Stomach (tissue), 9 donors: ENCODE measurements around the gene FRRS1. TPM values are rescaled to one million over a fixed set of nuclear protein-coding genes. Genes with fewer than 3 reads are reported as not detected.

Experiments
- DNase-seq, 2 donors: peaks; one replicate each; pipeline versions ENCODE4 v3.0.0 to v3.0.0-alpha.2; 2013 to 2019
- H3K27ac ChIP-seq, 5 donors: fragments of 200-600 bp in 4 of 5; sonication (generic) in 4 of 5; one replicate each; pipeline ENCODE4 v1.5.1; 2013 to 2019; ENCODE audit warnings: mild to moderate bottlenecking in 1 of 5, moderate library complexity in 1 of 5
- H3K27me3 ChIP-seq, 3 donors: fragments of 200-600 bp; sonication (generic); one replicate each; pipeline ENCODE4 v1.5.1; 2017 to 2019; ENCODE audit warnings: mixed run types in 1 of 3
- H3K36me3 ChIP-seq, 4 donors: fragments of 200-600 bp; sonication (generic); 1 replicate in 3 of 4; 2 replicates in 1 of 4; pipeline ENCODE4 v1.5.1; 2016 to 2019
- H3K4me1 ChIP-seq, 4 donors: fragments of 200-600 bp; sonication (generic); one replicate each; pipeline ENCODE4 v1.5.1; 2016 to 2019
- H3K4me3 ChIP-seq, 4 donors: fragments of 200-600 bp; sonication (generic) in 3 of 4; one replicate each; pipeline ENCODE4 v1.5.1; 2016 to 2019; ENCODE audit warnings: mild to moderate bottlenecking in 1 of 4
- H3K9me3 ChIP-seq, 4 donors: fragments of 200-600 bp; sonication (generic); one replicate each; pipeline ENCODE4 v1.5.1; 2016 to 2019
- EP300 ChIP-seq: sonication (generic); formaldehyde crosslinking; IDR thresholded peaks from one replicate; pipeline ENCODE4 v1.6.1; 2017; ENCODE audit warnings: antibody characterized with exemption
- POLR2A ChIP-seq, 4 donors: fragments of 450-650 bp; IDR thresholded peaks; one replicate each; pipeline ENCODE4 v1.6.1; 2016; ENCODE audit warnings: antibody characterized with exemption in 4 of 4, control low read depth in 2 of 4, mild to moderate bottlenecking in 1 of 4, moderate library complexity in 1 of 4
- POLR2AphosphoS5 ChIP-seq, 3 donors: sonication (generic); formaldehyde crosslinking; IDR thresholded peaks; one replicate each; pipeline ENCODE4 v1.6.1; 2016; ENCODE audit warnings: antibody characterized with exemption in 3 of 3
- WGBS, 5 donors: extraction: QIAGEN DNeasy Blood & Tissue Kit in 3 of 5; methylation state at CpG; one replicate each; pipeline versions ENCODE4 v1.1.5 to v1.1.7; 2013 to 2018; 5-methylcytosine and 5-hydroxymethylcytosine counted together
- intact Hi-C: fragments of 100-400 bp; cut with DNase I; formaldehyde crosslinking; loops from one replicate; pipeline ENCODE4 v1.15.1; 2023; ENCODE audit warnings: low total_unique reads
- polyA plus RNA-seq, 3 donors: library from polyadenylated mRNA; stranded (reverse); fragments of 200-250 nt; gene quantifications; one replicate each; pipeline ENCODE4 v1.2.3, GENCODE V29; 2013
- total RNA-seq, 5 donors: library from RNA; depleted of rRNA; stranded (reverse); fragments of >200 nt; gene quantifications; one replicate each; pipeline versions ENCODE4 v1.1.0 to v1.2.3, GENCODE V29; 2014 to 2016
- TF ChIP-seq, protein P1 (sequence below), 7 experiments: fragments of 450-650 bp in 4 of 7; fragments of 200-600 bp in 3 of 7; sonication (generic) in 3 of 7; IDR thresholded peaks; one replicate each; pipeline ENCODE4 v1.5.1; 2016 to 2019; ENCODE audit warnings: antibody characterized with exemption in 7 of 7, control low read depth in 2 of 7, mild to moderate bottlenecking in 1 of 7
- donor health status: healthy with polysubstance abuse.
- donor health status: Bipolar disorder and iron deficiency.
- donor health status: healthy.

FRRS1 gene
- total and polyA plus RNA-seq, 8 donors: 0.46 to 21.1 (median 4.0) TPM

DNA sequence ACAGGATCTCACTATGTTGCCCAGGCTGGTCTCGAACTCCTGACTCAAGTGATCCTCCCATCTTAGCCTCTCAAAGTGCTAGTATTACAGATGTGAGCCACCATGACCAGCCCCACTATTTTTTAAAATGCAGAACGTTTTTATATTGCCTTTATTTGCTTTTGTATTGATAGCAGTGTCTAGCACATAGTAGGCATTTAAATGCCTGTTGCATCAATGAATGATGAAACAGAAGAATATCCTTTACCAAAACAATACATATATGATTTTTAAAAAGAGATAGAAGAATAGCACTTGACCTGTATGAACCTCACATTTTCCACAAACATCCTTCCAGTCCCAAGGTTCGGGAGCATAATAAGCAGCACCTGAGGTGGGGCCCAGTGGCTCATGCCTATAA is 16.5 kb upstream of the FRRS1 start:
- Histone ChIP-seq H3K27me3 (no peaks in the 10 kb centered on the region), H3K36me3 (no peaks in the 10 kb centered on the region), H3K4me3 (no peak overlapping the region), H3K9me3 (no peaks in the 10 kb centered on the region), H3K27ac (no peak overlapping the region), H3K4me1 (no peaks in the 10 kb centered on the region)
- TF ChIP-seq POLR2AphosphoS5 (IDR thresholded peaks at IDR 0.05) (no peak), POLR2A (IDR thresholded peaks at IDR 0.05) (no peak), EP300 (no peak)
- TF ChIP-seq, protein P1, sequence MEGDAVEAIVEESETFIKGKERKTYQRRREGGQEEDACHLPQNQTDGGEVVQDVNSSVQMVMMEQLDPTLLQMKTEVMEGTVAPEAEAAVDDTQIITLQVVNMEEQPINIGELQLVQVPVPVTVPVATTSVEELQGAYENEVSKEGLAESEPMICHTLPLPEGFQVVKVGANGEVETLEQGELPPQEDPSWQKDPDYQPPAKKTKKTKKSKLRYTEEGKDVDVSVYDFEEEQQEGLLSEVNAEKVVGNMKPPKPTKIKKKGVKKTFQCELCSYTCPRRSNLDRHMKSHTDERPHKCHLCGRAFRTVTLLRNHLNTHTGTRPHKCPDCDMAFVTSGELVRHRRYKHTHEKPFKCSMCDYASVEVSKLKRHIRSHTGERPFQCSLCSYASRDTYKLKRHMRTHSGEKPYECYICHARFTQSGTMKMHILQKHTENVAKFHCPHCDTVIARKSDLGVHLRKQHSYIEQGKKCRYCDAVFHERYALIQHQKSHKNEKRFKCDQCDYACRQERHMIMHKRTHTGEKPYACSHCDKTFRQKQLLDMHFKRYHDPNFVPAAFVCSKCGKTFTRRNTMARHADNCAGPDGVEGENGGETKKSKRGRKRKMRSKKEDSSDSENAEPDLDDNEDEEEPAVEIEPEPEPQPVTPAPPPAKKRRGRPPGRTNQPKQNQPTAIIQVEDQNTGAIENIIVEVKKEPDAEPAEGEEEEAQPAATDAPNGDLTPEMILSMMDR (IDR thresholded peaks at IDR 0.05): no peak
- whole genome bisulfite sequencing, 5 donors: 72 to 78% (median 78%) methylated on average over 3 of the region's 3 CpGs
- intact Hi-C loops: no loop called here
- no peak for DNase-seq

DNA sequence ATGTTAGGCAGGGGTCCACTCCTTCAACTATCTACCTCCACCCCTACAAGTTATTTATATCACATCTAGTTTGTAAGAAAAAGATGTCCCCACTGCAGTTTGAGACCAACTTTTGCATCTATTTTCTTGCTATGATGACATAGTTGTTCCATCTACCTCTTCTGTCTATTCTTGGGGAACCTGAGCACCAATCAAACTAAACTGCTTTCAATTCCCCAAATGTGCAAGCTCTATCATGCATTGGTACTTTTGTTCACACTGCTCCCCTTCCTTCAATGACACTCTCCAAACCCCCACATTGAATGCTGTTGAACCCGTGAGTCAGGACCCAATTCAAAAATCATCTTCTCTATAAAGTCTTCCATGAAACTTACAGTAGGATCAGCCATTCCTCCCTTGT is 16.0 kb upstream of the FRRS1 start:
- no peak for DNase-seq
- Histone ChIP-seq H3K27me3 (no peaks in the 10 kb centered on the region), H3K4me1 (no peaks in the 10 kb centered on the region), H3K27ac (no peak overlapping the region), H3K36me3 (no peaks in the 10 kb centered on the region), H3K4me3 (no peak overlapping the region), H3K9me3 (no peaks in the 10 kb centered on the region)
- TF ChIP-seq POLR2AphosphoS5 (IDR thresholded peaks at IDR 0.05) (no peak), EP300 (no peak), POLR2A (IDR thresholded peaks at IDR 0.05) (no peak)
- TF ChIP-seq, protein P1 (IDR thresholded peaks at IDR 0.05): no peak
- 87 to 100% (median 97%) methylated on average over 1 of the region's 1 CpG for WGBS, 5 donors
- intact Hi-C loops: no loop called here

DNA sequence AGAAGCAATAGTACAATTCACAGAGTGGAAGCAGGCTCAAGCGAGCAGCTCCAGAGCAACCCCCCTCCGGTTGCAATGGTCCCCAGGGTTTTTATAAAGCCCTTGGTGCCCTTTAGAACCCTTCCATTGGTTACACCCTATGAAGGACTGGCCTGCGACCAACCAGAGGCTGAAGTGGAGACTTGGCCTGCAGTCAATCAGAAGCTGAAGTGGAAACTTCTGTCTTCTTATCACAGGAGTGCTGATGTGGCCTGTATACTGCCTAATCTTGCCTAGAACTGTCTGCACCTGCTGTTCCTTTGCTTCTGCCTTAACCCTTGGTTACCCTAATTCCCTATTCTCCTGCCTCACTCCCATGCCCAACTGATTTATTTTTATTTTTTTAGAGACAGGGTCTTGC is 15.4 kb upstream of the FRRS1 start:
- Histone ChIP-seq H3K27me3 (no peaks in the 10 kb centered on the region), H3K4me3 (no peak overlapping the region), H3K9me3 (no peaks in the 10 kb centered on the region), H3K27ac (no peak overlapping the region), H3K36me3 (no peaks in the 10 kb centered on the region), H3K4me1 (no peaks in the 10 kb centered on the region)
- no peak for TF ChIP-seq POLR2A (IDR thresholded peaks at IDR 0.05)
- TF ChIP-seq, protein P1 (IDR thresholded peaks at IDR 0.05): no peak
- WGBS, 5 donors: 61 to 87% (median 68%) methylated on average over 3 of the region's 3 CpGs
- DNase-seq: no peak
- intact Hi-C loops: no loop called here

DNA sequence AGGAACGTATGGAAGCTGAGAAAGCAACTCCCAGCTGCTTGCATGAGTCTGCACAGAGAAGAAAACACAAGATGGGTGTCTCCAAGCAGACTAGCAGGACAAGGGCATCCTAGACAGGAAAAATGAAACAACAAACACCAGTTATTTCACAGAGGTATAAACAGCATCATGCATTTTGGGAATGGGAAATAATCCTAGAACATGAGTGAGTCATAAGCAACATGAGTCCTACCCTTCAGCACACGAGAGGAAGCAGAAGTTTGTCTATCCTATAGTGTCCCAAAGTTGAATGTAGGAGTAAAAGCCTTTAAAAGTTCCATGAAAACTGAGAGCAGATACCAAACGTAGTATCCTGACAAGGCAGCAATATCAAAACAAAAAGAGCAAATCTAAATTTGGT is 11.3 kb upstream of the FRRS1 start:
- H3K4me3 ChIP-seq: no peak overlapping the region
- 57 to 70% (median 62%) methylated on average over 3 of the region's 3 CpGs for WGBS, 5 donors
- intact Hi-C loops: no loop called here
- DNase-seq: no peak
- H3K27me3 ChIP-seq: no peaks in the 10 kb centered on the region
- no peak overlapping the region for H3K27ac ChIP-seq
- no peaks in the 10 kb centered on the region for H3K4me1 ChIP-seq
- H3K9me3 ChIP-seq: no peaks in the 10 kb centered on the region
- TF ChIP-seq POLR2AphosphoS5 (IDR thresholded peaks at IDR 0.05) (no peak), POLR2A (IDR thresholded peaks at IDR 0.05) (no peak), EP300 (no peak)
- TF ChIP-seq, protein P1 (IDR thresholded peaks at IDR 0.05): no peak
- H3K36me3 ChIP-seq: no peaks in the 10 kb centered on the region

DNA sequence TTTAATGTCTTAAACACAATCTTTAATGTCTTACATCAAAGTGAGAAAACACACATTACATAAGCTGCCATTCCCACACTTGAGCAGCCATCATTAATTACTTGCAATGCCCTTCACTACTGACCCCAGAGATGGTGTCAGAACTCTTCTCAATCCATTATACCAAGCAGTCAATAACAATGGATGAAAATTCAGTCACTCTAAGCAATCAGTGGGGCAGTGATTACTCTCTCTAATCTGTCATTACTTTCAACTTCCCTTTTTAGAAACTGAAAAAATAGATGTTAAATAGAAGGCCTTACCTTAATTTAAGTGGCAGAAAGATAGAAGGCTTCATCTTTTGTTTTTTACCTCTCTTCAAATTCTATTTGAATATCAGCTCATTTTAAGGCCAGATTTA is 9.7 kb upstream of the FRRS1 start:
- TF ChIP-seq POLR2A (IDR thresholded peaks at IDR 0.05) (no peak), POLR2AphosphoS5 (IDR thresholded peaks at IDR 0.05) (no peak), EP300 (no peak)
- TF ChIP-seq, protein P1 (IDR thresholded peaks at IDR 0.05): no peak
- Histone ChIP-seq H3K27ac (no peak overlapping the region), H3K36me3 (no peaks in the 10 kb centered on the region), H3K9me3 (no peaks in the 10 kb centered on the region), H3K4me1 (peaks cover 0 to 6% (median 0%) of the 10 kb centered on the region in 4 donors), H3K27me3 (no peaks in the 10 kb centered on the region), H3K4me3 (no peak overlapping the region)
- intact Hi-C loops: no loop called here
- DNase-seq: no peak
